Measurements from ENCODE around the gene SMC3. TPM values are rescaled to one million over a fixed set of nuclear protein-coding genes. Genes with fewer than 3 reads are reported as not detected.

Gene SMC3
- total RNA-seq, 1 experiment from 2014 or later = 44.7 TPM

- no peak for DNase-seq (ENCODE audit: low read depth)
These were observed 77.3 kb downstream of the SMC3 start for GRCh38 chr10:110644598-110645462.

- DNase-seq (ENCODE audit: low read depth) = no peak
These were observed 79.1 kb downstream of the SMC3 start for GRCh38 chr10:110646417-110647135.

- no peak for DNase-seq (ENCODE audit: low read depth)
These were observed 79.6 kb downstream of the SMC3 start for GRCh38 chr10:110647136-110647430.

GRCh38 chr10:110648692-110649346 lies 81.3 kb downstream of the SMC3 start:
- peak; percentile 60 for DNase-seq (ENCODE audit: low read depth)

- DNase-seq (ENCODE audit: low read depth) = no peak
These were observed 82.1 kb downstream of the SMC3 start for GRCh38 chr10:110649347-110650264.

GRCh38 chr10:110650265-110650668 lies 82.8 kb downstream of the SMC3 start:
- DNase-seq (ENCODE audit: low read depth) = peak; percentile 20

GRCh38 chr10:110651044-110651958 lies 83.8 kb downstream of the SMC3 start:
- DNase-seq (ENCODE audit: low read depth) = peak; percentile 78

GRCh38 chr10:110652475-110653118 lies 85.1 kb downstream of the SMC3 start:
- no peak for DNase-seq (ENCODE audit: low read depth)

Other genes with a start within 250 kb of the SMC3 start
- 38.6 and 39.7 TPM in 2 replicates for gene DUSP5, start 69.8 kb upstream of the SMC3 start, total RNA-seq (2014; rRNA removed)
- gene RBM20, start 76.6 kb downstream of the SMC3 start, total RNA-seq (2014; rRNA removed) = 0.51 and 0.57 TPM in 2 replicates

All from LHCN-M2 (cell line).